Neural cell (in vitro differentiated cells): ENCODE data around the gene DIAPH2. TPM values are rescaled to one million over a fixed set of nuclear protein-coding genes. Genes with fewer than 3 reads are reported as not detected.

ENCODE experiments used
- H2AFZ ChIP-seq: fragments of 200-600, 300-800 bp; sonication (generic), shearing (Covaris generic); 2 replicates; pipeline ENCODE4 v1.6.0; 2014; ENCODE audit warnings: low read depth, mild to moderate bottlenecking, antibody characterized with exemption, low read length, moderate library complexity
- H3F3A ChIP-seq: fragments of 200-600 bp; shearing (Covaris generic); 2 replicates; pipeline ENCODE4 v1.6.1; 2016; ENCODE audit warnings: mild to moderate bottlenecking, moderate library complexity, mixed read lengths, antibody characterized with exemption, low read length; ENCODE audit not compliant: insufficient read depth, poor library complexity, severe bottlenecking
- H3K27ac ChIP-seq: fragments of 200-600, 300-800 bp; sonication (generic), shearing (Covaris generic); 2 replicates; pipeline ENCODE4 v1.5.1; 2014; ENCODE audit warnings: mild to moderate bottlenecking, low read length, moderate library complexity
- H3K27me3 ChIP-seq: fragments of 300-800, 200-600 bp; sonication (generic), shearing (Covaris generic); 2 replicates; pipeline ENCODE4 v1.6.0; 2014; ENCODE audit warnings: mild to moderate bottlenecking, low read depth, low read length, moderate library complexity; ENCODE audit not compliant: insufficient read depth
- H3K36me3 ChIP-seq: fragments of 300-800, 200-600 bp; sonication (generic), shearing (Covaris generic); 2 replicates; pipeline ENCODE4 v1.5.1; 2014; ENCODE audit warnings: mild to moderate bottlenecking, antibody characterized with exemption, low read length, moderate library complexity; ENCODE audit not compliant: insufficient read depth
- H3K4me2 ChIP-seq: fragments of 300-800, 200-600 bp; sonication (generic), shearing (Covaris generic); 2 replicates; pipeline ENCODE4 v1.6.0; 2014; ENCODE audit warnings: mild to moderate bottlenecking, low read length
- H3K4me3 ChIP-seq: fragments of 300-800, 200-600 bp; sonication (generic), shearing (Covaris generic); 2 replicates; pipeline ENCODE4 v1.5.1; 2014; ENCODE audit warnings: mild to moderate bottlenecking, low read length, moderate library complexity
- H3K79me2 ChIP-seq: fragments of 200-600 bp; shearing (Covaris generic); replicated peaks from 2 replicates; pipeline ENCODE4 v1.6.0; 2014; ENCODE audit warnings: mild to moderate bottlenecking, low read length, moderate library complexity; ENCODE audit not compliant: insufficient read depth
- H3K9ac ChIP-seq: fragments of 300-800, 200-600 bp; sonication (generic), shearing (Covaris generic); 2 replicates; pipeline ENCODE4 v1.6.1; 2016; ENCODE audit warnings: mild to moderate bottlenecking, low read length, mixed read lengths
- H3K9me2 ChIP-seq: fragments of 200-600 bp; shearing (Covaris generic); 2 replicates; pipeline ENCODE4 v1.6.1; 2016; ENCODE audit warnings: mild to moderate bottlenecking, low read length, mixed read lengths; ENCODE audit not compliant: insufficient read depth
- H3K9me3 ChIP-seq: fragments of 200-600, 300-800 bp; sonication (generic), shearing (Covaris generic); 2 replicates; pipeline ENCODE4 v1.6.1; 2016; ENCODE audit warnings: mild to moderate bottlenecking, mixed run types, low read length, moderate library complexity, mixed read lengths
- H4K20me1 ChIP-seq: fragments of 200-600 bp; shearing (Covaris generic); 2 replicates; pipeline ENCODE4 v1.6.1; 2016; ENCODE audit warnings: mild to moderate bottlenecking, mixed run types; ENCODE audit not compliant: insufficient read depth
- EP300 ChIP-seq: fragments of 450-650 bp; conservative IDR thresholded peaks from 2 replicates; pipeline ENCODE4 v1.6.1; 2014; ENCODE audit warnings: antibody characterized with exemption, mild to moderate bottlenecking, moderate library complexity; ENCODE audit not compliant: poor library complexity, severe bottlenecking
- EZH2 ChIP-seq: fragments of 200-600, 300-800 bp; shearing (Covaris generic), sonication (generic); IDR thresholded peaks from 2 replicates; pipeline ENCODE4 v1.6.1; 2014; ENCODE audit warnings: antibody characterized with exemption, low read length, borderline replicate concordance, mild to moderate bottlenecking; ENCODE audit not compliant: insufficient read depth, poor library complexity, severe bottlenecking
- MXI1 ChIP-seq: fragments of 450-650 bp; conservative IDR thresholded peaks from 2 replicates; pipeline ENCODE4 v1.6.1; 2014; ENCODE audit warnings: antibody characterized with exemption, mild to moderate bottlenecking; ENCODE audit not compliant: poor library complexity, severe bottlenecking
- RAD21 ChIP-seq: fragments of 450-650 bp; conservative IDR thresholded peaks from 2 replicates; pipeline ENCODE4 v1.6.1; 2014; ENCODE audit warnings: antibody characterized with exemption, mild to moderate bottlenecking, moderate library complexity
- SMC3 ChIP-seq: fragments of 450-650 bp; conservative IDR thresholded peaks from 2 replicates; pipeline ENCODE4 v1.6.1; 2014; ENCODE audit warnings: antibody characterized with exemption, mild to moderate bottlenecking, moderate library complexity; ENCODE audit not compliant: poor library complexity
- TAF1 ChIP-seq: IDR thresholded peaks from 2 replicates; pipeline ENCODE4 v1.6.1; 2012; ENCODE audit warnings: low read depth
- polyA plus RNA-seq: library from polyadenylated mRNA; depleted of rRNA; stranded (reverse); fragments of >200 nt; gene quantifications from 2 replicates; pipeline ENCODE4 v1.2.3, GENCODE V29; 2014
- TF ChIP-seq, protein P1 (sequence below): IDR thresholded peaks from 2 replicates; pipeline ENCODE4 v1.6.1; 2012; ENCODE audit warnings: borderline replicate concordance
- TF ChIP-seq, protein P2 (sequence below): fragments of 450-650 bp; IDR thresholded peaks from 2 replicates; pipeline ENCODE4 v1.5.1; 2014; ENCODE audit warnings: antibody characterized with exemption, mild to moderate bottlenecking, moderate library complexity; ENCODE audit not compliant: poor library complexity, severe bottlenecking

The DIAPH2 gene
- polyA plus RNA-seq, 1 donor from 2014 or later = 0.07 TPM

DNA sequence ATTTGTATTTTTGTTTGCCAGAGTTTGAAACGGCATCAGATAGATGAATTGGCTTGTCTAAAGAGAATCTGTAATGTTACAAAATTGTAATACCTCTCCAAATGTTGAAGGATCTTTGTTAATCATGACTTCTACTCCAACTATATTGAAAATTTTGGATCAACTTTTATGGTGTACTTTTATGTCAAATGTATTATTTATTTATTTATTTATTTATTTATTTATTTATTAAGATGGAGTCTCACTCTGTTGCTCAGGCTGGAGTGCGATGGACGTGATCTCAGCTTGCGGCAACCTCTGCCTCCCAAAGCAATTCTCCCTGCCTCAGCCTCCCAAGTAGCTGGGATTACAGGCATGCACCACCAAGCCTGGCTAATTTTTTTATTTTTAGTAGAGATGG, 235.0 kb downstream of the DIAPH2 start:
- no peaks in the 10 kb centered on the region for H3F3A ChIP-seq
- no peaks in the 10 kb centered on the region for H3K9me2 ChIP-seq
- H3K4me2 ChIP-seq = no peak overlapping the region
- no peak overlapping the region for H2AFZ ChIP-seq
- H3K9ac ChIP-seq = no peak overlapping the region
- no peaks in the 10 kb centered on the region for H3K79me2 ChIP-seq
- H4K20me1 ChIP-seq = no peaks in the 10 kb centered on the region
- no peaks in the 10 kb centered on the region for H3K36me3 ChIP-seq
- no peaks in the 10 kb centered on the region for H3K9me3 ChIP-seq
- no peak overlapping the region for H3K4me3 ChIP-seq
- no peak for TF ChIP-seq SMC3
- TF ChIP-seq TAF1 = no peak
- no peak for TF ChIP-seq RAD21
- no peak for TF ChIP-seq EP300
- H3K27ac ChIP-seq = no peak overlapping the region
- H3K27me3 ChIP-seq = no peaks in the 10 kb centered on the region

DNA sequence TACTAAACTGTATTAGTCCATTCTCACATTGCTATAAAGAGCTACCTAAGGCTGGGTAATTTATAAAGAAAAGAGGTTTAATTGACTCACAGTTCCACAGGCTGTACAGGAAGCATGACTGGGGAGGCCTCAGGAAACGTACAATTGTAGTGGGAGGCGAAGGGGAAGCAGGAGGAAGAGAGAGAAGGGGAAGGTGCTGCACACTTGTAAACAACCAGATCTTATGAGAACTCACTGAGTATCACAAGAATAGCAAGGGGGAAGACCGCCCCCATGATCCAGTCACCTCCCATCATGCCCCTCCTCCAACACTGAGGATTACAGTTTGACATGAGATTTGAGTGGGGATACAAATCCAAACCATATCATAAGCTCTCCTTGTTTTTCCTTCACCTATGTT, 239.9 kb downstream of the DIAPH2 start:
- Histone ChIP-seq H3K27ac (no peak overlapping the region), H3F3A (no peaks in the 10 kb centered on the region), H3K79me2 (no peaks in the 10 kb centered on the region), H3K4me3 (no peak overlapping the region), H3K9me2 (no peaks in the 10 kb centered on the region), H3K36me3 (no peaks in the 10 kb centered on the region), H4K20me1 (no peaks in the 10 kb centered on the region), H3K27me3 (no peaks in the 10 kb centered on the region), H3K9ac (no peak overlapping the region), H3K9me3 (no peaks in the 10 kb centered on the region), H2AFZ (no peak overlapping the region), H3K4me2 (no peak overlapping the region)
- TF ChIP-seq MXI1 (no peak), TAF1 (no peak), SMC3 (no peak)

DNA sequence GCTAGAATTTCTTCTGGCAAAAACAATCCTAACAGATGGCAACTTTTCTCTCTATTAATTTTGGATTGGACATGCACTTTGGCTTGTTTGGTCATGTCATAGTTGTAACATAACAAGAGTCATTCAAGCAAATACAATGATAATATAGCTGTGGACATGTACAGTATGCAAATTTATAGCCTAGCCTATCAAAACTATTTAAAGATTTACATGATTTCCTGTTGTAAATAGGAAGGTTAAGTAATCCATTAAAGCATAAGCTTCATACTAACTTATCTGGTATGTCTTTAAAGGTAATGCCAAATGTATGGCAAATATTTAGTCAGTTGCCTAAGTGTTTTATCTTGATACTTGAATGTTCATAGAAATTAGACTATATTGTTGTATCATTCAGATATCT, 244.4 kb downstream of the DIAPH2 start:
- H3K27ac ChIP-seq = no peak overlapping the region
- no peak for TF ChIP-seq MXI1
- TF ChIP-seq EP300 = no peak
- TF ChIP-seq, protein P1, sequence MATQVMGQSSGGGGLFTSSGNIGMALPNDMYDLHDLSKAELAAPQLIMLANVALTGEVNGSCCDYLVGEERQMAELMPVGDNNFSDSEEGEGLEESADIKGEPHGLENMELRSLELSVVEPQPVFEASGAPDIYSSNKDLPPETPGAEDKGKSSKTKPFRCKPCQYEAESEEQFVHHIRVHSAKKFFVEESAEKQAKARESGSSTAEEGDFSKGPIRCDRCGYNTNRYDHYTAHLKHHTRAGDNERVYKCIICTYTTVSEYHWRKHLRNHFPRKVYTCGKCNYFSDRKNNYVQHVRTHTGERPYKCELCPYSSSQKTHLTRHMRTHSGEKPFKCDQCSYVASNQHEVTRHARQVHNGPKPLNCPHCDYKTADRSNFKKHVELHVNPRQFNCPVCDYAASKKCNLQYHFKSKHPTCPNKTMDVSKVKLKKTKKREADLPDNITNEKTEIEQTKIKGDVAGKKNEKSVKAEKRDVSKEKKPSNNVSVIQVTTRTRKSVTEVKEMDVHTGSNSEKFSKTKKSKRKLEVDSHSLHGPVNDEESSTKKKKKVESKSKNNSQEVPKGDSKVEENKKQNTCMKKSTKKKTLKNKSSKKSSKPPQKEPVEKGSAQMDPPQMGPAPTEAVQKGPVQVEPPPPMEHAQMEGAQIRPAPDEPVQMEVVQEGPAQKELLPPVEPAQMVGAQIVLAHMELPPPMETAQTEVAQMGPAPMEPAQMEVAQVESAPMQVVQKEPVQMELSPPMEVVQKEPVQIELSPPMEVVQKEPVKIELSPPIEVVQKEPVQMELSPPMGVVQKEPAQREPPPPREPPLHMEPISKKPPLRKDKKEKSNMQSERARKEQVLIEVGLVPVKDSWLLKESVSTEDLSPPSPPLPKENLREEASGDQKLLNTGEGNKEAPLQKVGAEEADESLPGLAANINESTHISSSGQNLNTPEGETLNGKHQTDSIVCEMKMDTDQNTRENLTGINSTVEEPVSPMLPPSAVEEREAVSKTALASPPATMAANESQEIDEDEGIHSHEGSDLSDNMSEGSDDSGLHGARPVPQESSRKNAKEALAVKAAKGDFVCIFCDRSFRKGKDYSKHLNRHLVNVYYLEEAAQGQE = no peak
- TF ChIP-seq EZH2 = no peak
- TF ChIP-seq, protein P2, sequence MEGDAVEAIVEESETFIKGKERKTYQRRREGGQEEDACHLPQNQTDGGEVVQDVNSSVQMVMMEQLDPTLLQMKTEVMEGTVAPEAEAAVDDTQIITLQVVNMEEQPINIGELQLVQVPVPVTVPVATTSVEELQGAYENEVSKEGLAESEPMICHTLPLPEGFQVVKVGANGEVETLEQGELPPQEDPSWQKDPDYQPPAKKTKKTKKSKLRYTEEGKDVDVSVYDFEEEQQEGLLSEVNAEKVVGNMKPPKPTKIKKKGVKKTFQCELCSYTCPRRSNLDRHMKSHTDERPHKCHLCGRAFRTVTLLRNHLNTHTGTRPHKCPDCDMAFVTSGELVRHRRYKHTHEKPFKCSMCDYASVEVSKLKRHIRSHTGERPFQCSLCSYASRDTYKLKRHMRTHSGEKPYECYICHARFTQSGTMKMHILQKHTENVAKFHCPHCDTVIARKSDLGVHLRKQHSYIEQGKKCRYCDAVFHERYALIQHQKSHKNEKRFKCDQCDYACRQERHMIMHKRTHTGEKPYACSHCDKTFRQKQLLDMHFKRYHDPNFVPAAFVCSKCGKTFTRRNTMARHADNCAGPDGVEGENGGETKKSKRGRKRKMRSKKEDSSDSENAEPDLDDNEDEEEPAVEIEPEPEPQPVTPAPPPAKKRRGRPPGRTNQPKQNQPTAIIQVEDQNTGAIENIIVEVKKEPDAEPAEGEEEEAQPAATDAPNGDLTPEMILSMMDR = no peak
- no peaks in the 10 kb centered on the region for H3K27me3 ChIP-seq
- H3K9ac ChIP-seq = no peak overlapping the region
- H3F3A ChIP-seq = no peaks in the 10 kb centered on the region
- H3K36me3 ChIP-seq = no peaks in the 10 kb centered on the region
- H3K9me2 ChIP-seq = no peaks in the 10 kb centered on the region
- no peak overlapping the region for H3K4me2 ChIP-seq
- H3K9me3 ChIP-seq = no peaks in the 10 kb centered on the region
- H4K20me1 ChIP-seq = no peaks in the 10 kb centered on the region
- H2AFZ ChIP-seq = no peak overlapping the region
- H3K79me2 ChIP-seq = no peaks in the 10 kb centered on the region
- no peak overlapping the region for H3K4me3 ChIP-seq
